GM18867 (cell line): ENCODE results near the gene DENND10.
"Not testable (repeated sequence)": the region's sequence is repeated elsewhere in the genome, so short reads cannot be mapped to it uniquely, and the experiment has no call there.

Experiments used
- ATAC-seq: cut with Tn5 transposase; IDR thresholded peaks from one replicate; pipeline ENCODE4 v1.9.1; 2021; ENCODE audit warnings: mild to moderate bottlenecking, moderate library complexity; ENCODE audit not compliant: unreplicated experiment

DENND10 gene

DNA sequence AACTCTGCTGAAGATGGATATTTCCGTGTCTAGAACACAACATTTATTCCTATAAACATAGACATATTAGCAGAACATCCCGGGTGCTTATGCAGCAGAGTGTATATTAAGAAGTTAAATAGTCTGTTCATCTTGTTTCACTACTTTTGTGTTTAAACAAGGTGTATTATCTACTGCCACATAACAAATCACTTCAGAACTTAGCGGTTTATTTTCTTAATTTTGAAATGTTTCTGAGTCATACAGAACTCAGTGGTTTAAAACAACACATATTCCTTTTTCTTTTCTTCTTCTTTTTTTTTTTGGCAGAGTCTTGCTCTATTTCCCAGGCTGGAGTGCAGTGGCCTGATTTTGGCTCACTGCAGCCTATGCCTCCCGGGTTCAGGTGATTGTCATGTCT is 25.8 kb downstream of the DENND10 start:
- ATAC-seq = no peak

DNA sequence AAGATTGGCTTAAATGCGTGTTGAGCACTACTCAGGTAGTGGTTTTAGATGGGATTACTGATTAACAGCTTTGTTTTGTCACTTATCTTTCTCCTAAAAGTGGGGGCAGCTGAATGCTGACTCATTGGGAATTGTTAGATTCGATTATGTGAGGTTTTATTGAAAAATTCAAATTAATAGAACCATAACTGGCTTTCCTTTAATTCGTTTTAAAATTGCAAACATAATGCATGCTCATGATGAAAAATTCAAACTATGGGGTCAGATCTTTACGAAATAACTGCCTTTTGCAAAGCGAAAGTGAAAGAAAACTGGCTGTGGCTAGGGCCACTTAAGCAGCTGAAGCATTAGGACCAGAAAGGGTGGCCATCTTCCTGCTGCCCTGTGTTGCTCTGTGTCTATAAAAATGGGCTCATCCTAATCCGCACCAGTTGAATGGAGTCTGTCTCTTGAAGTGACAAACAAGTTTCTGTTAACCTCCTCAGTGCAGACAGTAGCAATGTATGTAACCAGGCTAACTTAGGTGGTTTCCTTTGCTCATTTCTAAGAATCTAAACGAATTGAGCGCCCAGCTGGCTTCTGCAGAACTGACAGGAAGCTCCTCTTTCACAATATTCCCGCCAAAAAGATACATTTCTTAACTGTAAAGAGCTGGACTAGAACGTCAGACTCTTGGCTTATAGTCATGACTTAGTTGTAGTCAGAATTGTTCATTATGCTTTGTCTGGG is 27.8 kb downstream of the DENND10 start:
- ATAC-seq = peak; percentile 67

DNA sequence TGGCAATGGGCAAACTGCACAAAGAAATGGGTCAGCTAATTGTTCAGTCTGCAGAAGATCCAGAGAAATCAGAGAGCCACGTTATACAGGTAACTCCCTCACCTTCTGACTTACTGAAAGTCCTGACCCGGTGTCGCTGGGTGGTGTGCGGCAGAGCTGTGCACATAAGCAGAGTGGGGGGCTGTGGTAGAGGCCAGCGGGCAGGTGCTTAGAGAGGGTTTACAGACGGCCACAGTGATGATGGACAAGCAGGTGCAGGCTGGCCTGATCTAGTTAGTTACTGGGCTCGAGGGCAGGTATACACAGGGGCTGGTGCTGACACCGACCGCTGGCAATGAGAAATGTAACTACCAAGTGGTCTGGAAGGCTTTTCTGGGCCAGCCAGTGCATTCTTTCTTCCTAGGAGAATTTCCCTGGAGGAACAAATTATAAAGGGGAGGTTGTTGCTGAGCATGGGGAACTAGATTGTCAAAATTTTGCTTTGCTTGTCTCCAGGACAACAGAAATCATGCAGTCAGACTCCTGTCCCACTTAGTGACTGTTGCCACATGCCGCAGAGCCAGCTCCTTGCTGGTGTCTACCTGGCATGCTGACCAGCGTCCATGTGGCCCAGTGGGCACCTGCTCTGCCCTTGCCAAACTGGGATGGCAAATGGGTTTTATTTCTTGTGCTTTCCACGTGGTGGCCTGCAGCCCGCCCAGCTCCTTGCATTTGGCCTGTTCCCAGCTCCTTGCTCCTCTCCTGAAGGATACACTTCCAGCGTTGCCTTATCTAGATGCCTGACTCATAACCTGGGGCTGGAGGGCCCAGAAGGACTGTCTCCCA is 28.8 kb downstream of the DENND10 start:
- no peak for ATAC-seq

DNA sequence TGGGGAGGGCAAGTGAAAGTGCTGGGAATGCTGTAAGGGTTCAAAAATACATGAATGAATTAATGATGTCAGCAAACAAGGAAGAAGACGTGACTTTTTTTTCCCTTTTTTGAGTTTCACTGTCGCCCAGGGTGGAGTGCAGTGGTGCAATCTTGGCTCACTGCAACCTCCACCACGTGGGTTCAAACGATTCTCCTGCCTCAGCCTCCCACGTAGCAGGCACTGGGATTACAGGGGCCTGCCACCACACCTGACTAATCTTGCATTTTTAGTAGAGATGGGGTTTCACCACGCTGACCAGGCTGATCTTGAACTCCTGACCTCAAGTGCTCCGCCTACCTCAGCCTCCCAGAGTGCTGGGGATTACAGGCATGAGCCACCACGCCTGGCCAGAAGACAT is 30.0 kb downstream of the DENND10 start:
- no peak for ATAC-seq

DNA sequence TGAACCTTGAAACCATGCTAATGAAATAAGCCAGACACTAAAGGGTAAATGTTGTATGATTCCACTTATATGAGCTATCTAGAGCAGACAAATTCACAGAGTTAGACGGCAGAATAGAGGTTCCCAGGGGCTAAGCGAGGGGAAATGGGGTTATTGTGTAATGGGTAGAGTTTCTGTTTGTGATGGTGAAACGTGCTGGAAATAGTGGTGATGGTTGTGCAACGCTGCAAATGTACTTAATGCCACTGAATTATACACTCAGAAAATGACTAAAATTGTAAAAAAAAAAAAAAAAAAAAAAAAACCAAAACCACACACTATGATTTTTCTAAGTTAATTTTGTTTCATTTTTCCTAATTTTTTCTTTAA is 31.6 kb downstream of the DENND10 start:
- no peak for ATAC-seq

DNA sequence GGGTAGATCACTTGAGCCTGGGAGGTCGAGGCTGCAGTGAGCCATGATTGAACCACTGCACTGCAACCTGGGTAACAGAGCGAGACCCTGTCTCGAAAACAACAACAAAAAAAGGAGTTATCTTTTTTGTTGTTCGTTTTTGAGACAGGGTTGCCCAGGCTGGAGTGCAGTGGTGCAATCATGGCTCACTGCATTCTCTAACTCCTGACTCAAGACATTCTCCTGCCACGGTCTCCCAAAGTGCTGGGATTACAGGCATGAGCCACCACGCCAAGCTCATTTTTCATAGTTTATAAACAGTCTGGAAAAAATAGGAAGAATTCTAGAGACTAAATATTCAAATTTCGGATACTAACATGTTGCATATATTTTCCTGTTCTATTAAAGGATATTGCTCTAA is 32.2 kb downstream of the DENND10 start:
- ATAC-seq = no peak

DNA sequence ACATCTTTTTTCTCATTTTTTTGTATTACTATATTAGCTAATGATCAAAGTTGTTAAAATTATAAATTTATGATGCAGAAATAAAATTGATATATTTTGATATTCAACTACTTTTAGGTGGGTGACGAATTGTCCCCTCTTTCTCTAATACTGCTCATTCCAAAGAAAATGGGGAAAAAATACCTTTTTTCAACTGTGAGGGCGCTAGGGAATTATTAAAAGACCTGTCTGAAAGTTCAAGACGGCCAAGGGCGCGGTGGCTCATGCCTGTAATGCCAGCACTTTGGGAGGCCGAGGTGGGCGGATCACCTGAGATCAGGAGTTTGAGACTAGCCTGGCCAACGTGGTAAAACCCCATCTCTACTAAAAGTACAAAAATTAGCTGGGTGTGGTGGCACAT is 34.0 kb downstream of the DENND10 start:
- not testable (repeated sequence) for ATAC-seq

DNA sequence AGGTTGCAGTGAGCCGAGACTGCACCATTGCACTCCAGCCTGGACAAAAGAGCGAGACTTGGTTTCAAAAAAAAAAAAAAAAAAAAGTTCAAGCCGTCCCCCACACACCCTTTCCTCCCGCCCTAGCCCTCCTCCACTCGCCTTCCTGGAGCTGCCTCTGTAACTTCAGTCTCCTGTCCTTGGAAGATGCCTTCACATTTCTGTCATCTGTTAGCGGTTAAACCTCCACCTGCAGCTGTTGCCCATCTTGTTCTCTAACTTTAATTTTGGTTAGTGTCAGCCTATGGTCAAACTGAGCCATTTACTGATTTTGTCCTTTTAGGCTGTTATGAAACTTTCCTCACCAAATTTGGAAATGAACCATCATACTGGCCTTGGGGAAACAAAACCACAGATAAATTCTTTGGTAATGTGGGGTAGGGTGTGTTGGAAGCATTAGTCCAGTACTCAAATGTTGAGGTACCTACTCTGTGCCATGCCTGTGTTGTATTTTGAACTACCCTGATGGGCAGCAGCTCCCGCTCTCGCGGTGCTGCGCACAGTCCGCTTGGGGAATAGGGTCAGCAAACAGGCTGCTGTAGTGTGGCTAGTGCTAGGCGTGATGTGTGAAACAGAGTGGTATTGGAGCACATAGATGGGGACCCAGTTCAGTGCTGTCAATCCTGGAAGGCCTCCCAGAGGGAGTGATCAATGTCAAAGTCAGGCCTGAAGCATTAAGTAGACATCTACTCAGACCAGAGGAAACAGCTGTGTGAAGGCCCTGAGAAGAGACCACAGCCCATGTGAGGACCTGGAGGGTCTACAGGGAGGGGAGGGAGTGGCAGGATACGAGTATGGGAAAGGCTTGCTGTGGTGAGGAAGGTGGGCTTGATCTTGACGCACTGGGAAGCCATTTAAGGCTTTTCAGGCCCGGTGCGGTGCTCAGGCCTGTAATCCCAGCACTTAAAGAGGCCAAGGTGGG is 34.7 kb downstream of the DENND10 start:
- no peak for ATAC-seq

DNA sequence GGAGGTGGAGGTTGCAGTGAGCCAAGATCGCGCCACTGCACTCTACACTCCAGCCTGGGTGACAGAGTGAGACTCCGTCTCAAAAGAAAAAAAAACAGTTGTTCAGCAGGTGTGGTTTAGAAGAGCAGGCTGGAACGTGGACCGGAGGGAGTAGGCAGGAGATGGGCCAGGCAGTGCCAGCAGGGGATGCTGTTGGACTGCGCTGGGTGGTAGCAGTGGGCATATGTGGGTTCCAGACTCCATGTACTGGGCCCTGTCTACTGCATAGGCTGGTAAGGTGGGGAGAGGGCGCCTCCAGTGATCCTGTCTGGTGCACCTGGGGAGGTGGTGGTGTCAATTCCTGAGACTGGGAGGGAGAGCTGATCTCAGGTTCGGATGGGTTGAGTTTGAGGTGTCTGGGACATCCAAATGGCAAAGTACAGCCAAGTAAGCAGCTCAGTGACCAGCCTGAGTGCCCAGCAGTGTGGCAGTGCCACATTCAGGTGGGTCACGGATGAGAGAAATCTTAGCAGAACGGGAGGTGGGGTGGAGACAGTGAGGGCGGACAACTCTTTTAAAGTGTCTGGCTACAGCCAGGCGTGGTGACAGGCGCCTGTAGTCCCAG is 35.7 kb downstream of the DENND10 start:
- ATAC-seq = peak; percentile 47

DNA sequence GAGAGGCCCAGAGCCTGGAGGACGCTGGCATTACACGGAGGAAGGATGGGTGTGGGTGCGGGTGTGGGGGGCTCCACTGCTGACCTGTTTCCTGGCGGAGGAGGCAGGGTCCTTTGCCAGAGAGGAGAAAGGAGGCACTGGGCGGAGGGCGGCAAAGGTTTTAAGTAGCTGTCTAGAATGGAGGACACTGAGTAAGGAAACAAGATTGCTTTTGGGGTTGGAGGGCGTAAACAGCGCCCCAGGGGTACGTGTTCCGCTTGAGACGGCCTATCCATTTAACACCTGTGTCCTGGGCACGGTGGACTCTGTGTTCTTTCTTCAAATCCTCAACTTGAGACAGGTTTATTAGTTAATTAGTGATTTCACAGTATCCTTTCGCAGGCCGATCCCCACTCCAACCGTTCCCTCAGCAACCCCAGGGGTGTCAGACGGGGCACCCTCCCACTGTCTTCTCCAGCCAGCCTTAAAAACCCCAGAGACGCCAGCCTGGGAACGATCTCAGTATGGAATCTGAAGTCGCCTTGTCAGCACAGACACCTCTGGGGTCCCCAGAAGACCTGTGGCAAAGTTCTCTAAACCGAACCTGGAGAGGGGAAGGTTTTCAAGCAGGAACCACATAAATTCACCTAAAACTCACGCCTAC is 36.8 kb downstream of the DENND10 start:
- ATAC-seq = no peak

DNA sequence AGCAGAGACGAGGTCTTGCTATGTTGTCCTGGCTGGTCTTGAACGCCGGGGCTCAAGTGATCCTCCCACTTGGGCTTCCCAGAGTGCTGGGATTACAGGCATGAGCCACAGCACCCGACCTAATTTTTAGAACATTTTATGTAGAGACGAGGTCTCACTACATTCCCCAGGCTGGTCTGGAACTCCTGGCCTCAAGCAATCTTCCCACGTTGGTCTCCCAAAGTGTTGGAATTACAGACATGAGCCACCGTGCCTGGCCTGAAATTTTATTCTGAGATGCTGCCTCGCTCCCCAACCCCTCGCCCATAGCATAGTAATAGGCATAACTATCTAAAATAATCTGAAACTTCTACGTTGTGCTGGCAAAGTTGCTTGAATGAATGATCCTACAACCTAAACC is 39.7 kb downstream of the DENND10 start:
- ATAC-seq = no peak

DNA sequence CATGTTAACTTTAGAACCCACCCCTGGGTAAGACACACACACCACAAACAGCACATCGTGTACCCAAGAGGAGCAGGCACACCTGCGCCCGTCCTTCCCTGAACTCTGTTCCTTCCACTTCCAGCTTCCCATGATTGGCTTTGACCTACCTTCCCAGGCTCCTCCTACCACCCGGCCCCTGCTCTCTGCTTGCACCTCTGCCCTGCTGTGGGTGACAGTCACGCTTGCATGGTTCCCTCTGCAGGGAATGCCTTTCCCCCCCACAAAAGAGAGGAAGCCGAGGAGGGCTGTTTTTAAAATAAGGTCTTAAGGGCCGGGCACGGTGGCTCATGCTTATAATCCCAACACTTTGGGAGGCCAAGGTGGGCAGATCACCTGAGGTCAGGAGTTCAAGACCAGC is 45.2 kb downstream of the DENND10 start:
- ATAC-seq = no peak

DNA sequence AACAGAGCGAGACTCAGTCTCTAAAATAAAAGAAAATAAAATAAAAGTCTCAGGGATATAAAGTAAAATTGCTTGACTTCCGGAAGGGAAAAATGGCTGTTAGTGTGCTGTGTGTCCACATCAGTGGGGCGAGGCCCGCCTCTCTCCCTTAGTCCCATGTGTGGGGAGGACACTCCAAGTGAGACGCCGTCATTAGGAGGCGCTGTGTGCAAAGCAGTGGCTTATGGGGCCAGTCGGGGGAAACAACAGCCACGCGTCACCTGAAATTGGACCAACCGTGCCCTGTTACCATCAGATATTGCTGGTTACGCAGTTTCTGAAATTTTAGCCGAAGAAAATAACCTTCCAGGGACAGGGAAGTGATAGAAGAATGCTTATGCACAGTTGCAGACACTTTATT is 45.8 kb downstream of the DENND10 start:
- no peak for ATAC-seq

DNA sequence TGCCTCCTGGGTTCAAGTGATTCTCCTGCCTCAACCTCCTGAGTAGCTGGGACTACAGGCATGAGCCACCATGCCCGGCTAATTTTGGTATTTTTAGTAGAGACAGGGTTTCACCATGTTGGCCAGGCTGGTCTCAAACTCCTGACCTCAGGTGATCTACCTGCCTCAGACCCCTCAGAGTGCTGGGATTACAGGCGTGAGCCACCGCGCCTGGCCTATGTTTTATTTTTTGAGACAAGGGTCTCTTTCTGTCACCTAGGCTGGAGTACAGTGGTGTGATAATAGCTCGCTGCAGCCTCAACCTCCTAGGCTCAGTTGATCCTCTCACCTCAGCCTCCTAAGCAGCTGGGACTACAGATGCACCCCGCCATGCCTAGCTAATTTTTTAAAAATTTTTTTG is 47.7 kb downstream of the DENND10 start:
- not testable (repeated sequence) for ATAC-seq

DNA sequence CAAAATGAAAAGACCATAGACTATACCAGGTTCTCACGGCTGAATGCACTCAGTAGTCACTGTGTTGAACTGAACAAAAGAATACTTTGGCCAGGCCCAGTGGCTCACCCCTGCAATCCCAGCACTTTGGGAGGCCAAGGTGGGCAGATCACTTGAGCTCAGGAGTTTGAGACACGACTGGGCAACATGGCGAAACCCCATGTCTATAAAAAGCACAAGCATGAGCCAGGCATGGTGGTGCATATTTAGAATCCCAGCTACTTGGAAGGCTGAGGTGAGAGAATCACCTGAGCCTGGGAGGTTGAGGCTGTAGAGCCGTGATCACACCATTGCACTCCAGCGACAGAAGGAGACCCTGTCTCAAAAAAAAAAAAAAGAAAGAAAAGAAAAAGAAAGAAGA is 49.1 kb downstream of the DENND10 start:
- ATAC-seq = no peak

DNA sequence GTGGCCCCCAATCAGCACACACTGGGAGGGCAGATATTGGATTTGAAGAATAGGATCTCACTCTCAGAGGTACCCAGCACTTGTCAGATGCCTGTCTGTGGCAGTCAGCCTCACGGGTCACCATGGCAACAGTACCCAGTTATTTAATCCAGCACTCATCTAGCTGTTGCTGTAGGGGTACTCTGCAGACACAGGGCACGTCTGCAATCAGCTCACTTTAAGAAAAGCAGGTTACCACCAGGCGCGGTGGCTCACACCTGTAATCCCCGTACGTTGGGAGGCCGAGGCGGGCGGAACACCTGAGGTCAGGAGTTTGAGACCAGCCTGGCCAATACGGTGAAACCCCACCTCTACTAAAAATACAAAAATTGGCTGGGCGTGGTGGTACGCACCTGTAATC is 49.7 kb downstream of the DENND10 start:
- no peak for ATAC-seq

DNA sequence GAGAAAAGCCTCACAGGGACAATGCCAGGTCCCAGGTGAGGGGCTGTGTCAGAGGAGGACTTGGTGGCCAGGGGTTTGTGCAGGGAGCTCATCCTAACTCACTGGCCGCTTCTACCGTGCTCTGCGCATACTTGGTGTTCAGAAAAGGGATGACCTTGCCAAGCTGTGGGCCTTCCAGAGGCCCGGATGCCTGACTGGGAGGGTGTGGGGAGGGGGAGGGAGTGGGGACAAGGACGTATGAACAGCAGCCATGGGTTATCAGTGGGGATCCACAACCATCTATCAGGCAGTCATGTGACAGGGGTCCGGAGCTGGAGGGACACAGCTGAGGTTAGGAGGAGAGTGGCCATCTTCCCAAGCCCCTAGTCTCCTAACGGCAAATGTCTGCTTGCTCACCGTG is 55.4 kb downstream of the DENND10 start:
- ATAC-seq = no peak

DNA sequence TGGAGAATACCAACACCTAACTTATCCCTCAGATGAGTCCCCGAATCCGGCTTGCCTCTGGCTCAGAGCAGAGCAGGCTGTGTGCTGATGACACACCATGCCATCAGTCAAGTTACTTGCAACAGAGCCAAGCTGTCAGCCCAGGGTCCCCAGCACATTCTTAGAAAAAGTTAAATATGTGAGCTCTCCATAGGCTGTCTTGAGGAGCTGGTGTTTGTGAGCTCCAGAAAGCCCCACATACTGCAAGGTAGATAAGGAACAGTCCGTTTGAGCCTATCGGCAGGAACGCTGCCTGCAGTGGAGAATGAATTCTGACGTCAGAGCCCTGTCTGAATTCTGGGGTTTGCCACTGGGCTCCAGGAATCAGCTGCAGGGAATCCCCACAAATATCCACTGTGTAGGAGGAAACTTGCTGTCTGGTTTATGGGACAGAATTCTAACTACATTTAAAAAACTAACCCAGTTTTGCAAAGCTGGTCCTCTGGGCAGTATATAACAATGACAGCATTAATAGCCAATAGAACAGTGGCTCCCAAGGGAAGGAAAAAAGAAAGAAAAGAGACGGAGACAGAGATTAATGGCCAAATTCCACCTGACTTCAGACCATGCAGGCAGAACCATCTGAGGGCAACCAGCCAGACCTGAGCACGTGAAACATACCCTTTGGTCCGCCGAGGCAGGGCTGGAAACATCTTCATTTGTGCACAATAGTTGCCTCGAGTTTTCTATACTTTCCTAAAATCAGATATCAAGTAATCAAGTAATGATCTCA is 58.0 kb downstream of the DENND10 start:
- ATAC-seq = no peak

DNA sequence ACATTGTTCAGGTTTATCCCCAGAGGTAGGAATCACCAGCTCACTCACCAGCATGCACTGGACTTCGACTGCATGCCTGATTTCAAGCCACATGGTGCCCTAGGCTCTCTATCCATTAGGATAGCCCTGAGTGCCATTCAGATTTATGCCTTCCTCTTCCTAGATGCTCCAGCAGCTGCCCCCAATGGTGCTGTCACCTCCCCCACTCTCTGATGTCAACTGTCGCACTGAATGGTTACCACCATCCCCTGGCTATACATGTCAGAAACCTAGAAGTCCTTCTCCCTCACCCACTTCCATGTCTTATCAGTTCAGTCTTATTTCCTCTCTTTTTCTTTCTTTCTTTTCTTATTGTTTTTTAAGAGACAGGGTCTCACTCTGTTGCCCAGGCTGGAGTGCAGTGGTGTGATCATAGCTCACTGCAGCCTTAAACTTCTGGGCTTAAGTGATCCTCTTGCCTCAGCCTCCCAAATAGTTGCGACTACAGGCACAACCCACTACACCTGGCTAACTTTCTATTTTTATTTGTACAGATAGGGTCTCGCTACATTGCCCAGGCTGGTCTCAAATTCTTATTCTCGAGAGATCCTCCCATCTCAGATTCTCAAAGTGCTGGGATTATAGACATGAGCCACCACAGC is 58.7 kb downstream of the DENND10 start:
- ATAC-seq = no peak
